Fibroblast of mammary gland (primary cell): ENCODE measurements around the gene SOD3.

Experiments used
- DNase-seq: peaks from one replicate; pipeline ENCODE4 v3.0.0-alpha.2; 2010; ENCODE audit warnings: low read depth
- H3K4me3 ChIP-seq: 2 replicates; pipeline ENCODE4 v1.5.1; 2011; ENCODE audit warnings: low read depth, mild to moderate bottlenecking, low read length, moderate library complexity; ENCODE audit not compliant: control insufficient read depth
- CTCF ChIP-seq: conservative IDR thresholded peaks from 2 replicates; pipeline ENCODE4 v1.5.1; 2011; ENCODE audit warnings: low read depth, low read length, inconsistent platforms; ENCODE audit not compliant: control insufficient read depth, insufficient read depth

SOD3 gene

DNA sequence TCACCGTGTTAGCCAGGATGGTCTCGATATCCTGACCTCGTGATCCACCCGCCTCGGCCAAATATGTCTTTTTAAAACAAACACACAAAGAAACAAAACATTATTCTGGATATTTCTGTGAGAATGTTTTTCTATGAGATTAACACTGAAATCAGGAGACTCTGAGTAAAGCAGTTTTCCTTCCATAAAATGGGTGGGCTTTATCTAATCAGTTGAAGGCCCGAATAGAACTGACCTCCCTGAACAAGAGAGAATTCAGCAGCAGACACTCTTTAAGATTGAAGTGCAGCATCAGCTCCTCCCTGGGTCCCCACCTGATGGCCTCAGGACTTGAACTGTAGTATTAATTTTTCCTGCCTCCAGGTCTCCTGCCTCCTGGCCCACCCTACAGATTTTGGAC lies 22.4 kb upstream of the SOD3 start:
- no peak for DNase-seq
- H3K4me3 ChIP-seq = no peak overlapping the region
- no peak for TF ChIP-seq CTCF

DNA sequence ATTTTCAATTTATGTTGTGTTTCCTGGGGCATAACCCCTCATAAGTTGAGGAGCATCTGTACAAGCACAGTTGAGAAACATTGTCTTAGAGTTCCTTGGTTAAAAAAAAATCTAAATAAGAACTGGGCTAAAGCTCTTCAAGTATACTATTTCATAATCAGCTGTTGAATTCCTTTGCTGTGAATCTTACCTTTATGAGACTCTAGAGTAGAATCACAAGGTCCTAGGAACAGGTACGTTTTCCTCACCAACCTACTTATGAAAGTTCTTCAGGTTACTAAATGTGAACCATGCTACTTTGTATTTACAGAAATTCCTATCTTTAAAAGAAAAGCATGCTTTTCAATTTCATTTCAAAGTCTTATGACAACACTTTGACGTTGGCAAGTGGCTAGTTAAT lies 20.9 kb upstream of the SOD3 start:
- DNase-seq = peak; percentile 19
- no peak overlapping the region for H3K4me3 ChIP-seq
- no peak for TF ChIP-seq CTCF

- TF ChIP-seq CTCF = no peak
- H3K4me3 ChIP-seq = no peak overlapping the region
- peak; percentile 30 for DNase-seq
These were observed 20.3 kb upstream of the SOD3 start for GRCh38 chr4:24775032-24775605.

- no peak overlapping the region for H3K4me3 ChIP-seq
- no peak for DNase-seq
- TF ChIP-seq CTCF = no peak
These were observed 19.6 kb upstream of the SOD3 start for GRCh38 chr4:24775750-24776149.

- peak; percentile 44 for DNase-seq
- TF ChIP-seq CTCF = no peak
- H3K4me3 ChIP-seq = no peak overlapping the region
These were observed 17.6 kb upstream of the SOD3 start for GRCh38 chr4:24777536-24778463.

DNA sequence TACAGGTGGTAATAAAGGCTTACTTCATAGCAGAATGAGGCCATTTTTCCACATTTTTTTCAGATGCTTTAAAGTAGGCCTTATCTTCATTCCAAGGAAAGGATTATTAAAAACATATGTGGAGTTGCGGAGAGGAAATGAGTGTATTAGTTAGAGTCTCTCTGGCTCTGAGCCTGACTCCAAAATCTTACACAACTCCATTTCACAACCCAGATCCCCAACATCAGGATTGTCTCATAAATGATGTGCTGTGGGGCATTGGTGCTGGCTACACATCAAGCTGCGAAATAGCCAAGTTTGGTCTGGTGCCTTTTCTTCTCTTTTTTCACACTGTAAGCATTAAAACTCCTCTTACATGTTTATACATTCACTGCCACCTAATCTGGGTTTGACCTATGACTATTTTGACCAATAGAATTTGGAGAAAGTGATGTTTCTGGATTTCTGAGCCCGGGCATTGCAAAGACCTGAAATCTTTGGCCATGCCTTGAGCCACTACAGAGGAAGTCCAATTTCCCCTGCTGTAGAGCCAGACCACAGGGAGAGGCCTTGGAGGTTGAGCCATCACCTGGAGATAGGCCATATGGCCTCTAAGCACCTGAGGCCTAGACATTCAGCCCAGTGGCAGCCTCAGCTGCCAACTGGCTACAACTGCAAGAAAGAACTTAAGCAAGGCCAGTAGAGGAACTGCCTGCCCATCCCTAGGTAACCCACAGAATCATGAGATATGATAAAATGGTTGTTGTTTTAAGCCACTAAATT lies 16.7 kb upstream of the SOD3 start:
- no peak overlapping the region for H3K4me3 ChIP-seq
- TF ChIP-seq CTCF = no peak
- peak; percentile 99 for DNase-seq
